Stimulated activated CD4-positive, alpha-beta T cell treated with anti-CD3 and anti-CD28 coated beads, TNF-alpha, amount 100 ng/mL, for 1 hour (primary cell): ENCODE data around the gene SPSB4.
"Not testable (repeated sequence)": the region's sequence is repeated elsewhere in the genome, so short reads cannot be mapped to it uniquely, and the experiment has no call there.

Experiments used
- DNase-seq, 3 donors: peaks; one replicate each; pipeline ENCODE4 v3.0.0-alpha.2; 2020; ENCODE audit warnings: low read depth in 3 of 3, low spot score in 1 of 3

Gene SPSB4

GRCh38 chr3:141050576-141051442 is at the start of gene SPSB4:
SPSB4 (plus strand) TSS chr3:141051347; CDS start chr3:141066105, 14,758 bp downstream.
- no peak for DNase-seq

GRCh38 chr3:141006344-141006743 is 44.8 kb upstream of the SPSB4 start:
- no peak for DNase-seq

GRCh38 chr3:141009496-141009895 is 41.7 kb upstream of the SPSB4 start:
- DNase-seq = no peak

- DNase-seq = peak; percentile 15 to 61 (median 29)
Observed at GRCh38 chr3:141011232-141011996, 39.7 kb upstream of the SPSB4 start.

- no peak for DNase-seq
Observed at GRCh38 chr3:141011997-141012262, 39.2 kb upstream of the SPSB4 start.

GRCh38 chr3:141012571-141012970 is 38.6 kb upstream of the SPSB4 start:
- DNase-seq = no peak

- no peak for DNase-seq
Observed at GRCh38 chr3:141015481-141015880, 35.7 kb upstream of the SPSB4 start.

GRCh38 chr3:141017366-141018322 is 33.5 kb upstream of the SPSB4 start:
- DNase-seq = not testable (repeated sequence)

GRCh38 chr3:141019244-141019643 is 31.9 kb upstream of the SPSB4 start:
- DNase-seq = no peak

GRCh38 chr3:141020143-141020830 is 30.9 kb upstream of the SPSB4 start:
- DNase-seq = no peak

GRCh38 chr3:141021261-141021660 is 29.9 kb upstream of the SPSB4 start:
- DNase-seq = no peak

GRCh38 chr3:141030296-141030695 is 20.9 kb upstream of the SPSB4 start:
- DNase-seq = no peak

GRCh38 chr3:141039589-141039988 is 11.6 kb upstream of the SPSB4 start:
- DNase-seq = no peak

- DNase-seq = no peak
Observed at GRCh38 chr3:141044695-141045641, 6.2 kb upstream of the SPSB4 start.

- DNase-seq = no peak
Observed at GRCh38 chr3:141045849-141046248, 5.3 kb upstream of the SPSB4 start.

GRCh38 chr3:141047168-141047567 is 4.0 kb upstream of the SPSB4 start:
- no peak for DNase-seq

GRCh38 chr3:141049681-141050080 is 1.5 kb upstream of the SPSB4 start:
- no peak for DNase-seq

- DNase-seq = no peak
Observed at GRCh38 chr3:141051443-141052200, 475 bp downstream of the SPSB4 start.
